Activated naive CD8-positive, alpha-beta T cell treated with anti-CD3 and anti-CD28 coated beads, Interleukin-2, amount 50 U/mL, for 16 hours (primary cell): ENCODE data around the gene AP1B1.
"Not testable (repeated sequence)": the region's sequence is repeated elsewhere in the genome, so short reads cannot be mapped to it uniquely, and the experiment has no call there.

Source experiments
- DNase-seq: peaks from one replicate; pipeline ENCODE4 v3.0.0-alpha.2; 2020; ENCODE audit warnings: low read depth, low spot score

The AP1B1 gene

DNA sequence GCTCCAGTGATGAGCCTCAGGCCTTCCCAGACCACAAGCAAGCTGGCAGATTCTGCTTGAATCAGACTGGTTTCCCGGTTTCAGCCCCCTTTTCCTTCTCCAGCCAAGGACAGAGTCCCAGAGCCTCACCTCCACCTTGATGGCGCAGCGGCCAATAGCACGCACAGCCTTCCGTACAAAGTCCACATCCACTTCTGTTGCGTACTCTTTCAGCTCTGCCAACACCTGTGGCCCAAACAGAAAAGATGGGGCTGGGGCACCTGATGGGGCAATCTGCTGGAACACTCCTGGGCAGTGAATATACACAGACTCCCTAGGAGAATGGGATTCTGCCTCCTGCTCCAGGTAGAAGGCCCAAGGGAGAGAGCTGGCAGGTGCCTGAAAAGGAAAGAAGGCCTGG is 37.3 kb downstream of the AP1B1 start:
- no peak for DNase-seq

GRCh38 chr22:29348956-29349355 is 39.4 kb downstream of the AP1B1 start:
- no peak for DNase-seq

DNA sequence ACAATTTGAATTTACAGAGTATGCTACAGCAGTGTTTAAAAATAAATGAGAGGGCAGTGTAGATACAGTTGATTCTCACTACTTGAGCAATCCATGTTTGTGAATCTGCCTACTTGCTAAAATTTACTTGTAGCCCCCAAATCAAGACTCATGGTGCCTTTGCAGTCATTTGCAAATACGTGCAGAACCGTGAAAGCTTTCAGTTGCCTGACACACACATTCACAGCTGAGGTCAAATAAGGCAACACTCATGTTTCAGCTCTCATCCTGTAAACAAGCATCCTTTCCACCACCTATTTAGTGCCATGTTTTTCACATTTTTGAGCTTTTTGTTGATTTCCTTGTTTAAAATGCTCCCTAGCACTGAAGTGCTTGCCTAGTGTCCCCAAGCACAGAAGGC is 40.3 kb downstream of the AP1B1 start:
- DNase-seq: no peak

DNA sequence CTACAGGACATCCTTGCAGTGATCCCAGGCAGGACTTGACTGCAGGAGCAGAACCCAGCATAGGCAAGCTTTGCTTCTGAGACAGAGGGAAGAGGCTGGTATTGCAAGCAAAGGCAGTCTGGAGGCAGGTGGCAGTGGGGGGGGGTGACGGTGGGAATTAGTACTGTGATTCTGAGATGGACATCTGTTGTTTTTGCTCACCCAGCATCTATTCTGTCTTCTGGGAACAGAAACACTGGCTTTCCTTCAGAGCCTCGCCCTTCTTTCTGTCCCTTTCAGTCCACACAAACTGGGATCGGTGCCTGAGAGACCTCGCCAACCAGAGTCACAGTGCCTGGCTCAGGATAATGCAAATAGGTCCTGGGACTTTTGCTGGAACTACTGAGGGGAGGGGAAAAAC is 41.7 kb downstream of the AP1B1 start:
- DNase-seq: no peak

GRCh38 chr22:29345932-29346331 is 42.4 kb downstream of the AP1B1 start:
- no peak for DNase-seq

DNA sequence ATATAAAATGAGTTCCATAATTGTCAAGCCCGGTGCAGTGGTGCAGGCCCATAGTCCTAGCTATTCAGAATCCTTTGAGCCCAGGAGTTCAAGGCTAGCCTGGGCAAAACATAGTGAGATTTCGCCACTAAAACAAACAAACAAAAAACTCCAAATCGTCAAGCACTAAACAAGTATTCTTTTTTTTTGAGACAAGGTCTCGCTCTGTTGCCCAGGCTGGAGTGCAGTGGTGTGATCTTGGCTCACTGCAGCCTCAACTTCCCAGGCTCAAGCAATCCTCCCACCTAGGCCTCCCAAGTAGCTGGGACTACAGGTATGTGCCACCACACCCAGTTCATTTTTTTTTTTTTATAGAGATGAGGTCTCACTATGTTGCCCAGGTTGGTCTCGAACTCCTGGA is 43.5 kb downstream of the AP1B1 start:
- DNase-seq: not testable (repeated sequence)

GRCh38 chr22:29344137-29344536 is 44.2 kb downstream of the AP1B1 start:
- DNase-seq: no peak

GRCh38 chr22:29343313-29343805 is 45.0 kb downstream of the AP1B1 start:
- no peak for DNase-seq

- no peak for DNase-seq
Measured at GRCh38 chr22:29342577-29343312, 45.6 kb downstream of the AP1B1 start.

DNA sequence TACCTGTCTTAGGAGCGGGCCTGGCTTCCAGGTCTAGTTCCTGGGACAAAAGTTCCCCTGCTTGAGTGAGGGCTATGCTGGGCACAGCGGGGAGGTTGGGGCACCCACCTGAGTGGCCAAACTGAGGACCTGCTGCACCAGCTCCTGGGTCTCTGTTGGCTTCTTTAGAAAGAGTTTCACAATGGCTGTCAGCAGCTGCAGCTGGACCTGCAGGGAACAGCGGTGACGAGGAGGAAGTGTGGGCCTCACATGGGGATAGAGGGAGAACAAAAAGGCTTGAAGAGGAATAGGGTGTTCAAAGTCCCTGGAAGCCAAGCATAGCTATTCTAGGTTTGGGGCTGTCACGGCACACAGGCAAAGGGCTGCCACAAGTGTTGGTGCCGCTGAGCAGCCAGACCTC is 46.2 kb downstream of the AP1B1 start:
- no peak for DNase-seq

DNA sequence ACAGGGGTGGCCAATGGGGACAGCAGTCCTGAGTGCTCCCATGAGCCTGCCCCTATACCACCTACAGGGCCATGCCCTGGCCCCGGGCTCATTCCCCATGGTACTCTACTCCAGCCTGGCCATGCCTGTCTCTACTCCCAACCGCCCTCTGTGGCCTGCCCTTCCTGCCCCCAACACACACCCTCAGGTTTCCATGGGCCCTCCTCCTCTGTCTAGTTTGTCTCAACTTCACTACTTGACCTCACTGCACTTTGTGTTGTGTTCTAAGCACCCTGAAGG is 46.6 kb downstream of the AP1B1 start:
- no peak for DNase-seq

DNA sequence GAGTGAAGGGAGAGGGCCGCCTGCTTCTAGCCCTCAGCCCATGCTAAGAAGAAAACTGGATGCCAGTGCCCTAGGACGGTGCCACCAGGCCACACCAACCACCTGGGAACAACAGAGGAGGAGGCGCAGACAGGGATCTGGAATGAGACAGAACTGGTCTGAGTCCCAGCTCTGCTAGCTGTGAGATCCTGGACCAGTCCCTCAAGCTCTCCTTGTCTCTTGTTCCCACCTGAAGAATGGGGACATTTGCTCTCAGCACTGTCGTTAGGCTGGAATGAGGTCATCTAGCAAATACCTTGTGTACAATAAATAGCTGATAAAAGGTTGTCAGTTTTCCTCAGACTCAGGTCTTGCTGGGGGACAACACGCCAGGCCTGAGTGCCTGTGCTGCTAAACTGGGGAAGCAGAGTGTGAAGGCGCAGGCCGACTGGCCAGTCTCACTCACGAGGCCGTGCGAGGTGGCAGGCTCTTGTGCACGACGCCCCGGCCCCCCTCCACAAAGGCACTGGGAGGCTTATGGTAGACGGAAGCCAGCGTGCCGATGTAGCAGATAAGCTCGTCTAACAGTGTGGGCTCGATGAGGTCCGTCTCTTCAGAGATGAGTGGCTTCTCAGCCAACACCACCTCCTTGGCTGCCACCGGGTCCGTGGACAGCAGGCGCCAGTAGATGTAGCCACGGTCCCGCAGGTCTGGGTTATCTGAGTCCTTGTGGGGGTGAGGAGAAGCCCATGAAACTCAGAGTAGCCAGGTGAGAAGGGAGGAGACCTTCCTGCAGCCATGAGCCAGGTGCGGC is 47.1 kb downstream of the AP1B1 start:
- DNase-seq: no peak

DNA sequence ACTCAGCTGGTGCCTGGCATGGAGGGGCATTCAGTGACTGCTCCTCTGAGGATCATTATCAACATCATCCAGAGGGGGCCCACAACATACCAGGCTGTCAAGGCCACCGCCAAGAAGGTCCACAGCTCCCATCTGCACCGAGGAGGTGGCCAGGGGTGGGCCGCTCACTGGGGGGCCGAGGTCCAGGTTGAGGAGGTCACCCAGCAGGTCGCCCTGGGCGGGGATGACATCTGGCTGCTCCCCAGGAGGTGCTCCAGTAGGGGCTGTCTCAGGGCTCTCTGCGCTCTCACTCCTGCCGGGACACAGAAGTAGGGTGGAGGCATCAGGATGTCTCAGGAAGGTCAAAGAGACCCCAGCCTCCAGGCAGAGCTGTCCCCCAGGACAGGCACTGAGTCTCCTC is 47.8 kb downstream of the AP1B1 start:
- no peak for DNase-seq

DNA sequence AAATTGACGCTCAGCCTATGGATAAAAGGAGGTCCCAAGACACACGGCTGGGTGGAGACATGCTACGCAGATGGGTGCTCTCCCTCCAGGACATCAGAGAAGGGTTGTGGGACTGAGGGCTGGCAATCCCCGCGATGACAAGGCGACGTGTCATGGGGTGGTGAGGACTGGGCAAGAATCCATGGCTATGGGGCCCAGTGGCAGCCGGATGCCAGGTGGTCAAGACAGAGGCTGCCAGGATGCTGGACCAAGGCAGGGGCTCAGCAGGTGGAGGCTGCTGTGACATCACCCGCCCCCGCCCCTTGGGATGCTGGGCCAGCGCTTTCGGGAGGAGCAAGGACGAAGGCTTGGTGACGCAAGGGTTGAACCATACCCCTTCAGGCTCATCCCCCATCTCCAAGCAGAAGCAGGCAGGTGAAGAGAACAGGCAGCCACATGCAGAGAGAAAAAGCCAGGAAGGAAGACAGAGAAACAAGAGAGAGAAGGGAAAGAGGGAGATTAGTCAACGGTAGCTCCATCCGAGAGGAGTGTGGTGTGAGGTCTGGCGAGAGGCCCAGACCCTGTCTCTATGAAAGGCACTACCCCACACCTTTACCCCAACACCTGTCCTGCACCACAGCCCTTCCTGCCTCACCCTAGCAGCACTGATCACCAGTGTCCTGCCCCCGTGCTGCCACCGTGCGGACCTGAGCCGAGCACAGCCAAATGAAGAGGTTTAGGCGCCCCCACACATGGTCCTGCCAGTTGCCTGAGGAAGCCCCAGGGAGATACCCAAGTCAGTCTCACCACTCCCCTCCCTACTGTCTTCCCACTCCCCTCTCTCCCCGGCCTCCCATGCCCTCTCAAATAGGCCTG is 48.8 kb downstream of the AP1B1 start:
- DNase-seq: no peak

- no peak for DNase-seq
Measured at GRCh38 chr22:29338398-29338797, 50.0 kb downstream of the AP1B1 start.

DNA sequence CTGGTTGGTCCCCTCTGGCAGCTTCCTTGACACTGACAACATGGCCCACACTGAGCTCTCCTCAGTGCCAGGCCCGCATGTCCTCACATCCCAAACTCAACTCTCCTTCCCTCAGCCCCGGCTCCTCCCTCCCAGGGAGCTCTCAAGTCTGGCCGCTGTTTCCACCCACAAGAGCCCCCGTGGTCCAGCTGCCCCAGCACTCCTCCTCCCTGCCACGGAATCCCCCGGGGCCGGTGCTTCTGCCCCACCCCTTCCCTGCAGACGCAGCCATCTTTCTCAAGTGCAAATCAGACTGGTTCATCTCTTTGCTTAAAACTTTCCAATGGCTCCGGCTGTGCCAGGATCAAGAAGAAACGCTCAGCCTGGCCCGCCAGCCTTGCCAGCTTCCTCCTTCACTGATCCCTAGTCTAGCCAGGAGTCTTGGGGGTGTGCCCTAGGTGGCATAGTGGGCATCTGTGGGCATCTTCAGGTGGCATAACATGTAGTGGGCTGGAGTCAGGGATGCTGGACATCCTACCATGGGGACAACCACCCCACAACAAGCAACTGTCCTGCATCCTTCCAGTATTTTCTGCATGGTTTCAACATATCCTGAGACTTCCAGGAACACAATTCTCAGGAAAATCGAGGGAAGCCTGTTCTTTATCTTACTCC is 50.6 kb downstream of the AP1B1 start:
- no peak for DNase-seq

DNA sequence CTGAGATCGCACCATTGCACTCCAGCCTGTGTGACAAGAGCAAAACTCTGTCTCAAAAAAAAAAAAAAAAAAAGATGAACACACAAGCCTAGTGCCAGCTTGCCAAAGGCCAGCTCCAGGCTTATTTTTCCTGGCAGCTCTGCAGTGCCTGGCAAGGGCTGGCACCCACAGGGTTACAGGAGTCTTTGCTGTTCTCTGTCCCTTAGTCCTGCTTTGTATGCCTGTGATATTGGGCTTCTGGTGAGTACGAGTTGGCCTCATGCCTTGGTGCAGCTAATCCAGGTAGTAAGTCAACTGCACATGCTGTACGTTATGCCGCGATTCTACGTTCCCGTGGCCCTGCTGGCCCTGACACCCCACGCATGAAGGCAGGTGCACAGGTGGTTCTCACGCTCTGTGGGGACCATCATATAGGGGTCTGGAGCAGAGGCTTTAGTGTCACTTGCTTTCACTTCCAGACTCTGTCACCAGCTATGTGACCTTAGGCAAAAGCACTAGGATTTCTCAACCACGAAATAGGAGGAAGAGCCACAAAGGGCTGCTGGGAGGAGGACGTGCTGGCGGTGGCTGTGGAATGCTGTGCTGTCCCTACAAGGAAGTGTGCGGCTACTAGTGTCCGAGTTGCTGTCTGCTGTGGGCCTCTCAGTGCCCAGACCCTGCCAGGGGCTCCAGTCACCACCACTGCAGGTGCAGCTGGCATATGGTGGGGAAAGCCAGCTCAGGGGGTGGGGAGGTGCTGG is 51.4 kb downstream of the AP1B1 start:
- no peak for DNase-seq

GRCh38 chr22:29335656-29336055 is 52.7 kb downstream of the AP1B1 start:
- DNase-seq: no peak

GRCh38 chr22:29334696-29335344 is 53.5 kb downstream of the AP1B1 start:
- no peak for DNase-seq

- no peak for DNase-seq
Measured at GRCh38 chr22:29334148-29334547, 54.2 kb downstream of the AP1B1 start.
